Stomach (tissue), 9 donors: ENCODE data around the gene CD200R1L. TPM values are rescaled to one million over a fixed set of nuclear protein-coding genes. Genes with fewer than 3 reads are reported as not detected.

Source experiments
- DNase-seq, 2 donors: peaks; one replicate each; pipeline versions ENCODE4 v3.0.0 to v3.0.0-alpha.2; 2013 to 2019
- H3K27ac ChIP-seq, 5 donors: fragments of 200-600 bp in 4 of 5; sonication (generic) in 4 of 5; one replicate each; pipeline ENCODE4 v1.5.1; 2013 to 2019; ENCODE audit warnings: mild to moderate bottlenecking in 1 of 5, moderate library complexity in 1 of 5
- H3K27me3 ChIP-seq, 3 donors: fragments of 200-600 bp; sonication (generic); one replicate each; pipeline ENCODE4 v1.5.1; 2017 to 2019; ENCODE audit warnings: mixed run types in 1 of 3
- H3K36me3 ChIP-seq, 4 donors: fragments of 200-600 bp; sonication (generic); 1 replicate in 3 of 4; 2 replicates in 1 of 4; pipeline ENCODE4 v1.5.1; 2016 to 2019
- H3K4me1 ChIP-seq, 4 donors: fragments of 200-600 bp; sonication (generic); one replicate each; pipeline ENCODE4 v1.5.1; 2016 to 2019
- H3K4me3 ChIP-seq, 4 donors: fragments of 200-600 bp; sonication (generic) in 3 of 4; one replicate each; pipeline ENCODE4 v1.5.1; 2016 to 2019; ENCODE audit warnings: mild to moderate bottlenecking in 1 of 4
- H3K9me3 ChIP-seq, 4 donors: fragments of 200-600 bp; sonication (generic); one replicate each; pipeline ENCODE4 v1.5.1; 2016 to 2019
- CTCF ChIP-seq, 7 experiments: fragments of 450-650 bp in 4 of 7; fragments of 200-600 bp in 3 of 7; sonication (generic) in 3 of 7; IDR thresholded peaks; one replicate each; pipeline ENCODE4 v1.5.1; 2016 to 2019; ENCODE audit warnings: antibody characterized with exemption in 7 of 7, control low read depth in 2 of 7, mild to moderate bottlenecking in 1 of 7
- EP300 ChIP-seq: sonication (generic); formaldehyde crosslinking; IDR thresholded peaks from one replicate; pipeline ENCODE4 v1.6.1; 2017; ENCODE audit warnings: antibody characterized with exemption
- POLR2A ChIP-seq, 4 donors: fragments of 450-650 bp; IDR thresholded peaks; one replicate each; pipeline ENCODE4 v1.6.1; 2016; ENCODE audit warnings: antibody characterized with exemption in 4 of 4, control low read depth in 2 of 4, mild to moderate bottlenecking in 1 of 4, moderate library complexity in 1 of 4
- POLR2AphosphoS5 ChIP-seq, 3 donors: sonication (generic); formaldehyde crosslinking; IDR thresholded peaks; one replicate each; pipeline ENCODE4 v1.6.1; 2016; ENCODE audit warnings: antibody characterized with exemption in 3 of 3
- WGBS, 5 donors: extraction: QIAGEN DNeasy Blood & Tissue Kit in 3 of 5; methylation state at CpG; one replicate each; pipeline versions ENCODE4 v1.1.5 to v1.1.7; 2013 to 2018; 5-methylcytosine and 5-hydroxymethylcytosine counted together
- intact Hi-C: fragments of 100-400 bp; cut with DNase I; formaldehyde crosslinking; loops from one replicate; pipeline ENCODE4 v1.15.1; 2023; ENCODE audit warnings: low total_unique reads
- polyA plus RNA-seq, 3 donors: library from polyadenylated mRNA; stranded (reverse); fragments of 200-250 nt; gene quantifications; one replicate each; pipeline ENCODE4 v1.2.3, GENCODE V29; 2013
- total RNA-seq, 5 donors: library from RNA; depleted of rRNA; stranded (reverse); fragments of >200 nt; gene quantifications; one replicate each; pipeline versions ENCODE4 v1.1.0 to v1.2.3, GENCODE V29; 2014 to 2016
- donor health status: healthy with polysubstance abuse.
- donor health status: Bipolar disorder and iron deficiency.
- donor health status: healthy.

CD200R1L gene
- total and polyA plus RNA-seq, 8 donors, result not detected

GRCh38 chr3:112811131-112811884, 35.4 kb downstream of the CD200R1L start:
- Histone ChIP-seq H3K4me3 (no peak overlapping the region), H3K36me3 (no peaks in the 10 kb centered on the region), H3K27ac (peak overlapping the region in 2 of 5 donors; percentile 70 to 73), H3K4me1 (peaks cover 0 to 32% (median 16%) of the 10 kb centered on the region in 4 donors), H3K9me3 (no peaks in the 10 kb centered on the region), H3K27me3 (no peaks in the 10 kb centered on the region)
- peak in 1 of 2 donors; percentile 83 for DNase-seq
- intact Hi-C loops, result loop anchor here (10.0 kb wide), 1 partner anchor 77 kb away; no protein-coding TSS in a partner anchor
- 41 to 63% (median 54%) methylated on average over 4 of the region's 4 CpGs for WGBS, 5 donors
- TF ChIP-seq CTCF (IDR thresholded peaks at IDR 0.05) (no peak), POLR2AphosphoS5 (IDR thresholded peaks at IDR 0.05) (peak; percentile 41 to 75 (median 72))

GRCh38 chr3:112810561-112810960, 36.1 kb downstream of the CD200R1L start:
- DNase-seq, result no peak
- TF ChIP-seq CTCF (IDR thresholded peaks at IDR 0.05) (no peak), POLR2AphosphoS5 (IDR thresholded peaks at IDR 0.05) (no peak), POLR2A (IDR thresholded peaks at IDR 0.05) (no peak), EP300 (no peak)
- intact Hi-C loops, result loop anchor here (10.0 kb wide), 1 partner anchor 76 kb away; no protein-coding TSS in a partner anchor
- no peak overlapping the region for H3K4me3 ChIP-seq
- no peaks in the 10 kb centered on the region for H3K27me3 ChIP-seq
- peaks cover 0 to 32% (median 16%) of the 10 kb centered on the region in 4 donors for H3K4me1 ChIP-seq
- peak overlapping the region in 1 of 5 donors; percentile 73 for H3K27ac ChIP-seq
- WGBS, 5 donors, result 88 to 95% (median 93%) methylated on average over 3 of the region's 3 CpGs
- no peaks in the 10 kb centered on the region for H3K9me3 ChIP-seq
- no peaks in the 10 kb centered on the region for H3K36me3 ChIP-seq

GRCh38 chr3:112808136-112808535, 38.5 kb downstream of the CD200R1L start:
- Histone ChIP-seq H3K4me3 (no peak overlapping the region), H3K9me3 (no peaks in the 10 kb centered on the region), H3K27me3 (no peaks in the 10 kb centered on the region), H3K4me1 (peaks cover 0 to 22% (median 10%) of the 10 kb centered on the region in 4 donors), H3K36me3 (no peaks in the 10 kb centered on the region), H3K27ac (no peak overlapping the region)
- DNase-seq, result no peak
- intact Hi-C loops, result no loop called here
- WGBS, 5 donors, result 80 to 89% (median 85%) methylated on average over 2 of the region's 2 CpGs
- TF ChIP-seq POLR2A (IDR thresholded peaks at IDR 0.05), result no peak
- no peak for TF ChIP-seq POLR2AphosphoS5 (IDR thresholded peaks at IDR 0.05)
- no peak for TF ChIP-seq CTCF (IDR thresholded peaks at IDR 0.05)
- TF ChIP-seq EP300, result no peak

GRCh38 chr3:112807685-112808084, 39.0 kb downstream of the CD200R1L start:
- no peak for DNase-seq
- Histone ChIP-seq H3K36me3 (no peaks in the 10 kb centered on the region), H3K4me3 (no peak overlapping the region), H3K27me3 (no peaks in the 10 kb centered on the region), H3K4me1 (peaks cover 0 to 17% (median 8%) of the 10 kb centered on the region in 4 donors), H3K9me3 (no peaks in the 10 kb centered on the region), H3K27ac (no peak overlapping the region)
- 56 to 72% (median 63%) methylated on average over 4 of the region's 4 CpGs for WGBS, 5 donors
- TF ChIP-seq POLR2A (IDR thresholded peaks at IDR 0.05), result no peak
- TF ChIP-seq EP300, result no peak
- no peak for TF ChIP-seq POLR2AphosphoS5 (IDR thresholded peaks at IDR 0.05)
- intact Hi-C loops, result no loop called here

- WGBS, 5 donors, result 78 to 90% (median 83%) methylated on average over 5 of the region's 5 CpGs
- H3K27ac ChIP-seq, result no peak overlapping the region
- H3K4me1 ChIP-seq, result peaks cover 0 to 16% (median 6%) of the 10 kb centered on the region in 4 donors
- no peaks in the 10 kb centered on the region for H3K27me3 ChIP-seq
- no peaks in the 10 kb centered on the region for H3K36me3 ChIP-seq
- TF ChIP-seq EP300 (no peak), CTCF (IDR thresholded peaks at IDR 0.05) (no peak), POLR2AphosphoS5 (IDR thresholded peaks at IDR 0.05) (no peak), POLR2A (IDR thresholded peaks at IDR 0.05) (no peak)
- intact Hi-C loops, result no loop called here
- no peaks in the 10 kb centered on the region for H3K9me3 ChIP-seq
- no peak for DNase-seq
- H3K4me3 ChIP-seq, result no peak overlapping the region
These were observed 39.8 kb downstream of the CD200R1L start for GRCh38 chr3:112806903-112807302.
